Coronary artery (tissue), 2 donors: ENCODE results near the gene ACSF3.

Source experiments
- DNase-seq: peaks from one replicate; pipeline ENCODE4 v3.0.0-alpha.2; 2017; ENCODE audit warnings: low spot score
- H3K27ac ChIP-seq, 2 donors: fragments of 200-600 bp; sonication (generic); one replicate each; pipeline ENCODE4 v1.5.1; 2016 to 2019
- H3K4me3 ChIP-seq: fragments of 200-600 bp; sonication (generic); 2 replicates; pipeline ENCODE4 v1.5.1; 2016; ENCODE audit warnings: mild to moderate bottlenecking, moderate library complexity
- CTCF ChIP-seq: fragments of 200-600 bp; sonication (generic); IDR thresholded peaks from one replicate; pipeline ENCODE4 v1.5.1; 2019; ENCODE audit warnings: antibody characterized with exemption

Gene ACSF3

DNA sequence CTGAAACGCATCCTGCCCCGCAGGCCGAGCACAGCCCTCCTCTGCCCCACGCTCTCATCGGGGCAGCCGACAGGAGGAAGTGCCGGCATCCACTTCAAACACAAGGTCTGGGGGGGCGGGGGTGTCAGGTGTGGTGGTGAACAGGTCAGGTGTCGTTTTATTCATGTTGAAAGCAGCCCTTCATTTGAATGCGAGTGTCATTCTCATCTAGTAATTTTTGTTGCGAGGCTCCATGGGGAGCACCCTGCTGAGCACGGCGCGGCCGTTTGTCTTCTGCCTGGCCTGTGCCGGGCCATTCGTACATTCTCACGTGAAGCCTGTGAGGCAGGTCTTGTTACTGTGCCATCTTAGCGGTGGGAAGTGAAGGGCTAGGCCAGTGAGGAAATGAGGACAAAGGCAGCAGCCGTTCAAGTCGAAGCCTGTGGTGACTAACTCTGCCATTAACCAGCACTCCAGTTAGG, 1.9 kb downstream of the ACSF3 start:
- H3K27ac ChIP-seq: no peak overlapping the region

GRCh38 chr16:89096042-89096717, 2.5 kb downstream of the ACSF3 start:
- Histone ChIP-seq H3K27ac (no peak overlapping the region), H3K4me3 (no peak overlapping the region)
- no peak for DNase-seq
- no peak for TF ChIP-seq CTCF

More for the DNA sequence above, 1.9 kb downstream of the ACSF3 start:
- DNase-seq: no peak
- TF ChIP-seq CTCF: no peak
- H3K4me3 ChIP-seq: no peak overlapping the region

DNA sequence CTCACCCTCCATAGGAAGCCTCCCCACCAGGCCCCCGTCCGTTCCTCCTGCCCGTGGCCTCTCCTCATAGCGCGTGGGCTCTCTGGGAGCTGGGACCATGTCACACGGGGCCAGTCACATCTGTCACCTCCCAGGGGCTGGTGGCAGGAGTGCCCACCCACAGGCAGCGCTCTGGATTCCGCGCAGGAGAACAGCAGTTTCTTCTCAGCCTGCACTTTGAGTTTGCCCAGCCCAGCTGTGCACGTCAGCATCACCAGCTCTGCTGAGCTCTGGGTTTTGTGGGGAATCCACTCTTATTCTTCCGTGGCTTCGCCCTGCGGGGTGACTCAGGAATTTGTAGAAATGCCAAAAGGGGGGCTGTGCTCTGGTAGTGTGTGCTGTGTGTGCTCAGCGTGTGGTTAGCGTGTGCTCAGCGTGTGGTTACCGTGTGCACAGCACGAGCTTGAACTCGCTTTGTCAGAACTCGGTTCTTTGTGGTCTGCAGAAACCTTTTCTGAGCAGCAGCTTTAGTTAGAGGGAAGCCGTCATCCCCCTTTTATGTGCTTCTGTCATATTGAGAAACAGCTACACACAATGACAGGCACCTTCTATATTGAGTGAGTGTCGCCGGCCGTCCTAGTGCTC, 3.2 kb downstream of the ACSF3 start:
- no peak for TF ChIP-seq CTCF

GRCh38 chr16:89097392-89097772, 3.7 kb downstream of the ACSF3 start:
- Histone ChIP-seq H3K27ac (no peak overlapping the region), H3K4me3 (no peak overlapping the region)
- no peak for DNase-seq
- no peak for TF ChIP-seq CTCF

More for the DNA sequence above, 3.2 kb downstream of the ACSF3 start:
- H3K27ac ChIP-seq: no peak overlapping the region
- H3K4me3 ChIP-seq: no peak overlapping the region
- DNase-seq: no peak

GRCh38 chr16:89098767-89099430, 5.2 kb downstream of the ACSF3 start:
- Histone ChIP-seq H3K4me3 (no peak overlapping the region), H3K27ac (no peak overlapping the region)
- DNase-seq: no peak
- TF ChIP-seq CTCF: no peak

- TF ChIP-seq CTCF: no peak
Observed at GRCh38 chr16:89099905-89100304, 6.3 kb downstream of the ACSF3 start.

More at GRCh38 chr16:89099905-89100304, 6.3 kb downstream of the ACSF3 start:
- Histone ChIP-seq H3K4me3 (no peak overlapping the region), H3K27ac (no peak overlapping the region)
- no peak for DNase-seq
